Measurements from ENCODE around the gene PLPP4.

The PLPP4 gene

GRCh38 chr10:120478386-120478785, 21.4 kb downstream of the PLPP4 start:
- TF ChIP-seq FOXP2 (optimal IDR thresholded peaks at IDR 0.05; ENCODE audit: borderline replicate concordance, extremely low read depth, extremely low read length, insufficient read depth) (no peak), POLR2AphosphoS5 (IDR thresholded peaks at IDR 0.05; ENCODE audit: low read depth, low read length) (no peak)
- TF ChIP-seq, protein P1, sequence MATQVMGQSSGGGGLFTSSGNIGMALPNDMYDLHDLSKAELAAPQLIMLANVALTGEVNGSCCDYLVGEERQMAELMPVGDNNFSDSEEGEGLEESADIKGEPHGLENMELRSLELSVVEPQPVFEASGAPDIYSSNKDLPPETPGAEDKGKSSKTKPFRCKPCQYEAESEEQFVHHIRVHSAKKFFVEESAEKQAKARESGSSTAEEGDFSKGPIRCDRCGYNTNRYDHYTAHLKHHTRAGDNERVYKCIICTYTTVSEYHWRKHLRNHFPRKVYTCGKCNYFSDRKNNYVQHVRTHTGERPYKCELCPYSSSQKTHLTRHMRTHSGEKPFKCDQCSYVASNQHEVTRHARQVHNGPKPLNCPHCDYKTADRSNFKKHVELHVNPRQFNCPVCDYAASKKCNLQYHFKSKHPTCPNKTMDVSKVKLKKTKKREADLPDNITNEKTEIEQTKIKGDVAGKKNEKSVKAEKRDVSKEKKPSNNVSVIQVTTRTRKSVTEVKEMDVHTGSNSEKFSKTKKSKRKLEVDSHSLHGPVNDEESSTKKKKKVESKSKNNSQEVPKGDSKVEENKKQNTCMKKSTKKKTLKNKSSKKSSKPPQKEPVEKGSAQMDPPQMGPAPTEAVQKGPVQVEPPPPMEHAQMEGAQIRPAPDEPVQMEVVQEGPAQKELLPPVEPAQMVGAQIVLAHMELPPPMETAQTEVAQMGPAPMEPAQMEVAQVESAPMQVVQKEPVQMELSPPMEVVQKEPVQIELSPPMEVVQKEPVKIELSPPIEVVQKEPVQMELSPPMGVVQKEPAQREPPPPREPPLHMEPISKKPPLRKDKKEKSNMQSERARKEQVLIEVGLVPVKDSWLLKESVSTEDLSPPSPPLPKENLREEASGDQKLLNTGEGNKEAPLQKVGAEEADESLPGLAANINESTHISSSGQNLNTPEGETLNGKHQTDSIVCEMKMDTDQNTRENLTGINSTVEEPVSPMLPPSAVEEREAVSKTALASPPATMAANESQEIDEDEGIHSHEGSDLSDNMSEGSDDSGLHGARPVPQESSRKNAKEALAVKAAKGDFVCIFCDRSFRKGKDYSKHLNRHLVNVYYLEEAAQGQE (IDR thresholded peaks at IDR 0.05; ENCODE audit: insufficient read depth in 1 of 2, low read depth in 2 of 2, low read length in 2 of 2): no peak

DNA sequence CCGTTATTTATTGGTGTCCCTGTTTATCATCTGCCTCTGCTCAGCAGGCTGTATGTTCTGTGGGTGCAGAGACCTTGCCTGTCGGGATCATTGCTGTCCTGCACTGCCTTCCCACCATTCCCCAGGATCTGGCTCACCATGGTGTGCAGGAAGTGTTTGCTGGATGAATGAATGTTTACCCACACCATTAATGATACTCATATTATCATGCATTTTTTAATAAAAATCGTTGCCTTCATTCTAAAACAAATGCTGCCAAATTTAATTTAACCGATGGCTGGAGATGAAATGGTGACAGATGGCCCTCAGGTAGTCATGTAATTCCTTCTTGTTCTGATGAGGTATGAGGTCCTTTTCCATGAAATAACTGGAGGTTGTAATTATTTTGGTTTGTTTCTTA, 22.5 kb downstream of the PLPP4 start:
- TF ChIP-seq POLR2AphosphoS5 (IDR thresholded peaks at IDR 0.05; ENCODE audit: low read depth, low read length) (no peak), SIN3A (IDR thresholded peaks at IDR 0.05; ENCODE audit: borderline replicate concordance, insufficient read depth, low read length) (no peak), FOXP2 (optimal IDR thresholded peaks at IDR 0.05; ENCODE audit: borderline replicate concordance, extremely low read depth, extremely low read length, insufficient read depth) (no peak), TAF1 (IDR thresholded peaks at IDR 0.05; ENCODE audit: borderline replicate concordance, insufficient read depth, low read length) (no peak)
- TF ChIP-seq, protein P1 (IDR thresholded peaks at IDR 0.05; ENCODE audit: insufficient read depth in 1 of 2, low read depth in 2 of 2, low read length in 2 of 2): no peak

DNA sequence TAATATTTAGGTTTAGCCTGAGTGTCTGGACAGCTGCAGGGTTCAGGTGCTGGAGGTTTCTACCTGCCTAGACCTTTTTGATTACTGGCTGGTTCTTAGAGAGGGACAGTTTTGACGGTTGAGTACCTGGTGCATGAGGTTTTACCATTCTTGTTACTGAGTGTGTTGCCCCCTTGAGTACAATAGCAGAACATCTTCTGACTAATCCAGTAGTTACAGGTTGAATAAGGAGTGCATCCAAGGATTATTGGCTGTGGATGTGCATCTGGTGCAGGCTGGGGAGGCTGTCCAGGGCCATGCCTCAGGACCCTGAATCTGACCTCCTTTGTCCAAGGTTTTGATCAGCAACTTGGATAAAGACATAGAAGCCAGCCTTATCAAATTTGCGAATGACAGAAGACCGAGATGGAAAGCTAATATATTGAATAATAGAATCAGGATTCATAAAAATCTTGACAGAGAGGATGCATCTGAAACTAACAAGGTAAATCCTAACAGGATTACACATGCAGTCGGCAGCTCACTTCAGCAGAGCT, 23.1 kb downstream of the PLPP4 start:
- TF ChIP-seq POLR2AphosphoS5 (IDR thresholded peaks at IDR 0.05; ENCODE audit: low read depth, low read length): no peak

DNA sequence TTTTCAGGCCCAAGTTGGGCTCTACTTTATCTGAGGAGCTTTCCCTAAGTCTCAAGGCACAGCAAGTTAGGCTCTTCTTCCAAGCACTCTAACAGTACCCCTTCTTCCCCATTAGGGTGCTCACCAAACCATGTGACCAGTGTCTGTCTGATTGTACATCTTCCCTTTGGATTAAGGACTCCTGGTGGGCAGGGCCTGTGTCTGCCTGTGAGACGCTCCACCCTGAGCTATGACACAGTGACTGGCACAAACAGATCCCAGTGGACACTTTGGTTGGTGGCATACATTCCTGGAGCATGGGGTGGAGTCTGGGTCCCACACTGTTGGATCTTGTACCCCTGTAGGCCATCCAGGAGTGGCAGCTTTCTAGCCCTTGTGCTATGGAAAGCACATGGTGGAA, 23.8 kb downstream of the PLPP4 start:
- TF ChIP-seq SIN3A (IDR thresholded peaks at IDR 0.05; ENCODE audit: borderline replicate concordance, insufficient read depth, low read length) (no peak), POLR2AphosphoS5 (IDR thresholded peaks at IDR 0.05; ENCODE audit: low read depth, low read length) (no peak), FOXP2 (optimal IDR thresholded peaks at IDR 0.05; ENCODE audit: borderline replicate concordance, extremely low read depth, extremely low read length, insufficient read depth) (no peak), TAF1 (IDR thresholded peaks at IDR 0.05; ENCODE audit: borderline replicate concordance, insufficient read depth, low read length) (no peak)
- TF ChIP-seq, protein P1 (IDR thresholded peaks at IDR 0.05; ENCODE audit: insufficient read depth in 1 of 2, low read depth in 2 of 2, low read length in 2 of 2): no peak

GRCh38 chr10:120483006-120483405, 26.0 kb downstream of the PLPP4 start:
- TF ChIP-seq FOXP2 (optimal IDR thresholded peaks at IDR 0.05; ENCODE audit: borderline replicate concordance, extremely low read depth, extremely low read length, insufficient read depth) (no peak), POLR2AphosphoS5 (IDR thresholded peaks at IDR 0.05; ENCODE audit: low read depth, low read length) (no peak), SIN3A (IDR thresholded peaks at IDR 0.05; ENCODE audit: borderline replicate concordance, insufficient read depth, low read length) (no peak), TAF1 (IDR thresholded peaks at IDR 0.05; ENCODE audit: borderline replicate concordance, insufficient read depth, low read length) (no peak)
- TF ChIP-seq, protein P1 (IDR thresholded peaks at IDR 0.05; ENCODE audit: insufficient read depth in 1 of 2, low read depth in 2 of 2, low read length in 2 of 2): no peak

All from PFSK-1 (cell line).